K562 (cell line): ENCODE results near the gene FJX1. TPM values are rescaled to one million over a fixed set of nuclear protein-coding genes. Genes with fewer than 3 reads are reported as not detected.
A peak's percentile ranks its signal among the peaks of the same experiment; 100 is the strongest.

Source experiments
- BMI1 ChIP-seq: fragments of 150-350 bp; IDR thresholded peaks from 2 replicates; pipeline ENCODE4 v1.6.1; 2014; ENCODE audit warnings: low read length
- CEBPG ChIP-seq, 3 experiments: fragments of 200-800 bp in 1 of 3; sonication (Bioruptor generic) in 1 of 3; sonication (generic) in 1 of 3; formaldehyde crosslinking in 1 of 3; IDR thresholded peaks in 2 of 3; conservative IDR thresholded peaks in 1 of 3; 2 replicates each; pipeline versions ENCODE4 v1.6.1 to v1.8.0; 2016 to 2022; ENCODE audit warnings: missing compliant biosample characterization in 2 of 3, missing genetic modification characterization in 2 of 3, mild to moderate bottlenecking in 1 of 3, missing genetic modification reagents in 1 of 3
- HDAC8 ChIP-seq: fragments of 450-650 bp; IDR thresholded peaks from 2 replicates; pipeline ENCODE4 v1.6.1; 2016; ENCODE audit warnings: mild to moderate bottlenecking, missing genetic modification characterization, moderate library complexity, missing compliant biosample characterization
- JUN ChIP-seq, 2 experiments: sonication (generic) in 1 of 2; formaldehyde crosslinking in 1 of 2; IDR thresholded peaks; 2 replicates each; pipeline versions ENCODE4 v1.6.1 to v1.8.0; 2012 to 2022; ENCODE audit warnings: borderline replicate concordance in 2 of 2, mild to moderate bottlenecking in 2 of 2, improper control_type of control experiment in 1 of 2, low read depth in 1 of 2, low read length in 1 of 2, missing genetic modification reagents in 1 of 2
- KLF6 ChIP-seq: fragments of 250-450 bp; sonication (Bioruptor Pico); IDR thresholded peaks from 2 replicates; pipeline ENCODE4 v1.4.0; 2020; ENCODE audit warnings: mild to moderate bottlenecking, moderate library complexity, borderline replicate concordance
- LARP7 ChIP-seq: fragments of 450-650 bp; IDR thresholded peaks from 2 replicates; pipeline ENCODE4 v1.6.1; 2016
- RAD21 ChIP-seq, 2 experiments: fragments of 250-450 bp in 1 of 2; fragments of 450-650 bp in 1 of 2; sonication (Bioruptor Pico) in 1 of 2; formaldehyde crosslinking in 1 of 2; IDR thresholded peaks in 1 of 2; conservative IDR thresholded peaks in 1 of 2; 2 replicates each; pipeline versions ENCODE4 v1.4.0 to v1.8.0; 2020 to 2022; ENCODE audit warnings: mild to moderate bottlenecking in 2 of 2, moderate library complexity in 1 of 2
- RBBP5 ChIP-seq: fragments of 200-600 bp; sonication (generic); IDR thresholded peaks from 2 replicates; pipeline ENCODE4 v1.6.1; 2012; ENCODE audit warnings: borderline replicate concordance, mild to moderate bottlenecking, low read length, control low read depth, inconsistent platforms; ENCODE audit not compliant: insufficient read depth, poor library complexity, severe bottlenecking
- RCOR1 ChIP-seq, 2 experiments: IDR thresholded peaks; 2 replicates each; pipeline ENCODE4 v1.6.1; 2012; ENCODE audit warnings: low read depth in 2 of 2, low read length in 2 of 2, borderline replicate concordance in 1 of 2, improper control_type of control experiment in 1 of 2
- ZFP36 ChIP-seq: fragments of 150-350 bp; IDR thresholded peaks from 2 replicates; pipeline ENCODE4 v1.6.1; 2018; ENCODE audit warnings: low read length, low read depth; ENCODE audit not compliant: partially characterized antibody
- ZNF324 ChIP-seq: fragments of 250-450 bp; sonication (Bioruptor Pico); IDR thresholded peaks from 2 replicates; pipeline ENCODE4 v1.4.0; 2020; ENCODE audit warnings: mild to moderate bottlenecking
- ZNF431 ChIP-seq: sonication (generic); formaldehyde crosslinking; IDR thresholded peaks from 2 replicates; pipeline ENCODE4 v1.8.0; 2022; ENCODE audit warnings: mild to moderate bottlenecking, missing genetic modification reagents
- polyA plus RNA-seq, 8 experiments: library from polyadenylated mRNA; depleted of rRNA in 4 of 8; stranded (reverse) in 5 of 8; unstranded in 3 of 8; fragments of >200 nt; fragmentation: Nextera tagmentation in 2 of 8; fragmentation: Illumina TruSeq in 1 of 8; extraction: Ambion mirVana in 2 of 8; extraction: Trizol in 1 of 8; gene quantifications; 2 replicates each; pipeline versions ENCODE4 v1.2.1 to v1.2.3, GENCODE V29; 2011 to 2014; ENCODE audit warnings: inconsistent platforms in 1 of 8, missing spikeins in 1 of 8
- total RNA-seq, 7 experiments: library from RNA; depleted of rRNA in 6 of 7; stranded (reverse); fragments of >200 nt in 6 of 7; fragmentation: Illumina TruSeq in 2 of 7; extraction: Trizol in 2 of 7; gene quantifications; 2 replicates each; pipeline versions ENCODE4 v1.2.1 to v1.2.3, GENCODE V29; 2011 to 2021; ENCODE audit warnings: low replicate concordance in 1 of 7
- TF ChIP-seq, protein P1 (sequence below): fragments of 450-650 bp; IDR thresholded peaks from 2 replicates; pipeline ENCODE4 v1.6.1; 2017; ENCODE audit warnings: mild to moderate bottlenecking, moderate library complexity
- TF ChIP-seq, protein P2 (sequence below): sonication (generic); formaldehyde crosslinking; IDR thresholded peaks from 2 replicates; pipeline ENCODE4 v1.8.0; 2022; ENCODE audit warnings: mild to moderate bottlenecking, missing genetic modification reagents
- TF ChIP-seq, protein P3 (sequence below): sonication (generic); formaldehyde crosslinking; IDR thresholded peaks from 2 replicates; pipeline ENCODE4 v1.8.0; 2022; ENCODE audit warnings: missing genetic modification reagents, mild to moderate bottlenecking, borderline replicate concordance
- TF ChIP-seq, protein P4 (sequence below): fragments of 450-650 bp; IDR thresholded peaks from 2 replicates; pipeline ENCODE4 v1.7.0; 2016; ENCODE audit warnings: borderline replicate concordance

The FJX1 gene
- total and polyA plus RNA-seq, 9 of the 15 experiments (the other 6 are each of a cell fraction or from before 2014, with no cell fraction given): 0.10 to 2.7 (median 0.72) TPM

DNA sequence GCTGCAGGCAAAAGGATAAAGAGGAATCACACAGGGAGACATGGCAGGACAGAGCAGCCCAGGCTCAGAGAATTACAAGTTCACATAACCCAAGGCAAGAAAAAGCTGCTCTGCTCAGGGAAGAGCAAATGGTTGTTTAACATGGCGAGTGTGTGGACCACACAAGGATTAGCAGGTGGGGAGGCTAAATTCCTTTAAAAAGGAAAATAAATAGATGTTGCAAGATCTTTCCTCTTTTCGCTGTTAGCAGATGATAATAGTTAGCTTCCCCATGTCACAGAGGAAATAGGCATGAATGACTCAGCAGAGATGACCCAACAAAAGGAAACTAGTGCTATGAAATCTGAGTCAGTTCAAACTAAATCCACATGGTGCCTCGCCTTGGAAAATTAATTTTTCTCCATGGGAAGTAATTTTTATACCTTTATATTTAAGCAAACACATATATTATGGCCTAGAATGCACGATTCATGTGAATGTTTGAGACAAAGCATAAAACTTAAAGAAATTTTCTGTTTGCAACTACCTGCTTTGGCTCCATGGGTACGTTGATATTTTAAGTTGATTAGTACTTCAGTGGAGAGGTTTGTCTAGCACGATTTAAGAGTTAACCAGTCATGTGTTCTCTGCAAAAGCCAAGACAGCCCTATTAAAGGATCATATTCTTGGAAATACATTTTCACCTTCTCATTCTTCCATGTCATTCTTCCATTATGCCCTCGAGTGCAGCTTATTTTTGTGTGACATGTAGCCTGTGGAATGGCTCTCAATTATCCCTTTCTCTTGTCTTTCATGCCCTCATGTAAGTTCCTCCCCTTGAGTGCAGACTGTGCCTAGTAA, 38.5 kb upstream of the FJX1 start (continued):
- TF ChIP-seq ZNF431: no peak
- TF ChIP-seq RCOR1 (IDR thresholded peaks at IDR 0.05; ENCODE audit: borderline replicate concordance in 1 of 2, low read depth in 2 of 2, low read length in 2 of 2): peak in 1 of 2 experiments; percentile 57; a peak in 2 of 4 replicates
- TF ChIP-seq, protein P1, sequence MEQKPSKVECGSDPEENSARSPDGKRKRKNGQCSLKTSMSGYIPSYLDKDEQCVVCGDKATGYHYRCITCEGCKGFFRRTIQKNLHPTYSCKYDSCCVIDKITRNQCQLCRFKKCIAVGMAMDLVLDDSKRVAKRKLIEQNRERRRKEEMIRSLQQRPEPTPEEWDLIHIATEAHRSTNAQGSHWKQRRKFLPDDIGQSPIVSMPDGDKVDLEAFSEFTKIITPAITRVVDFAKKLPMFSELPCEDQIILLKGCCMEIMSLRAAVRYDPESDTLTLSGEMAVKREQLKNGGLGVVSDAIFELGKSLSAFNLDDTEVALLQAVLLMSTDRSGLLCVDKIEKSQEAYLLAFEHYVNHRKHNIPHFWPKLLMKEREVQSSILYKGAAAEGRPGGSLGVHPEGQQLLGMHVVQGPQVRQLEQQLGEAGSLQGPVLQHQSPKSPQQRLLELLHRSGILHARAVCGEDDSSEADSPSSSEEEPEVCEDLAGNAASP: no peak
- 0 out of 4 replicates have a peak, but pooled peaks of 1 of the 2 experiments have one; percentile 4 for TF ChIP-seq RAD21 (CRISPR knock-in tag; conservative IDR thresholded peaks at IDR 0.05 in 1 of 2, IDR thresholded peaks at IDR 0.05 in 1 of 2)
- peak; percentile 91 for TF ChIP-seq CEBPG (CRISPR knock-in tag; IDR thresholded peaks at IDR 0.05)
- peak; percentile 93 to 97 for TF ChIP-seq CEBPG (tag; conservative IDR thresholded peaks at IDR 0.05 in 1 of 2, IDR thresholded peaks at IDR 0.05 in 1 of 2)
- no peak for TF ChIP-seq HDAC8 (tag)
- TF ChIP-seq JUN (IDR thresholded peaks at IDR 0.05; ENCODE audit: borderline replicate concordance, low read depth, low read length): peak; percentile 86
- TF ChIP-seq JUN (CRISPR knock-in tag; IDR thresholded peaks at IDR 0.05; ENCODE audit: borderline replicate concordance): no peak
- no peak for TF ChIP-seq BMI1
- TF ChIP-seq, protein P2, sequence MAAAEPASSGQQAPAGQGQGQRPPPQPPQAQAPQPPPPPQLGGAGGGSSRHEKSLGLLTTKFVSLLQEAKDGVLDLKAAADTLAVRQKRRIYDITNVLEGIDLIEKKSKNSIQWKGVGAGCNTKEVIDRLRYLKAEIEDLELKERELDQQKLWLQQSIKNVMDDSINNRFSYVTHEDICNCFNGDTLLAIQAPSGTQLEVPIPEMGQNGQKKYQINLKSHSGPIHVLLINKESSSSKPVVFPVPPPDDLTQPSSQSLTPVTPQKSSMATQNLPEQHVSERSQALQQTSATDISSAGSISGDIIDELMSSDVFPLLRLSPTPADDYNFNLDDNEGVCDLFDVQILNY: no peak
- TF ChIP-seq RBBP5: no peak
- no peak for TF ChIP-seq ZNF324
- TF ChIP-seq, protein P3, sequence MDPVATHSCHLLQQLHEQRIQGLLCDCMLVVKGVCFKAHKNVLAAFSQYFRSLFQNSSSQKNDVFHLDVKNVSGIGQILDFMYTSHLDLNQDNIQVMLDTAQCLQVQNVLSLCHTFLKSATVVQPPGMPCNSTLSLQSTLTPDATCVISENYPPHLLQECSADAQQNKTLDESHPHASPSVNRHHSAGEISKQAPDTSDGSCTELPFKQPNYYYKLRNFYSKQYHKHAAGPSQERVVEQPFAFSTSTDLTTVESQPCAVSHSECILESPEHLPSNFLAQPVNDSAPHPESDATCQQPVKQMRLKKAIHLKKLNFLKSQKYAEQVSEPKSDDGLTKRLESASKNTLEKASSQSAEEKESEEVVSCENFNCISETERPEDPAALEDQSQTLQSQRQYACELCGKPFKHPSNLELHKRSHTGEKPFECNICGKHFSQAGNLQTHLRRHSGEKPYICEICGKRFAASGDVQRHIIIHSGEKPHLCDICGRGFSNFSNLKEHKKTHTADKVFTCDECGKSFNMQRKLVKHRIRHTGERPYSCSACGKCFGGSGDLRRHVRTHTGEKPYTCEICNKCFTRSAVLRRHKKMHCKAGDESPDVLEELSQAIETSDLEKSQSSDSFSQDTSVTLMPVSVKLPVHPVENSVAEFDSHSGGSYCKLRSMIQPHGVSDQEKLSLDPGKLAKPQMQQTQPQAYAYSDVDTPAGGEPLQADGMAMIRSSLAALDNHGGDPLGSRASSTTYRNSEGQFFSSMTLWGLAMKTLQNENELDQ: no peak
- no peak for TF ChIP-seq LARP7
- TF ChIP-seq KLF6 (CRISPR knock-in tag): peak; percentile 7; the same call in 1 of the 2 replicates
- TF ChIP-seq, protein P4, sequence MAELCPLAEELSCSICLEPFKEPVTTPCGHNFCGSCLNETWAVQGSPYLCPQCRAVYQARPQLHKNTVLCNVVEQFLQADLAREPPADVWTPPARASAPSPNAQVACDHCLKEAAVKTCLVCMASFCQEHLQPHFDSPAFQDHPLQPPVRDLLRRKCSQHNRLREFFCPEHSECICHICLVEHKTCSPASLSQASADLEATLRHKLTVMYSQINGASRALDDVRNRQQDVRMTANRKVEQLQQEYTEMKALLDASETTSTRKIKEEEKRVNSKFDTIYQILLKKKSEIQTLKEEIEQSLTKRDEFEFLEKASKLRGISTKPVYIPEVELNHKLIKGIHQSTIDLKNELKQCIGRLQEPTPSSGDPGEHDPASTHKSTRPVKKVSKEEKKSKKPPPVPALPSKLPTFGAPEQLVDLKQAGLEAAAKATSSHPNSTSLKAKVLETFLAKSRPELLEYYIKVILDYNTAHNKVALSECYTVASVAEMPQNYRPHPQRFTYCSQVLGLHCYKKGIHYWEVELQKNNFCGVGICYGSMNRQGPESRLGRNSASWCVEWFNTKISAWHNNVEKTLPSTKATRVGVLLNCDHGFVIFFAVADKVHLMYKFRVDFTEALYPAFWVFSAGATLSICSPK: no peak
- no peak for TF ChIP-seq ZFP36
